ENCODE results near the gene LASP1. TPM values are rescaled to one million over a fixed set of nuclear protein-coding genes. Genes with fewer than 3 reads are reported as not detected.

LASP1 gene
- total and polyA plus RNA-seq, 2 donors (not counting 3 experiments of a cell fraction or from before 2014, with no cell fraction given): 214 to 242 TPM

GRCh38 chr17:38848939-38849605 lies 20.8 kb upstream of the LASP1 start:
- H3K4me2 ChIP-seq (ENCODE audit: insufficient read depth, low read length): no peak overlapping the region
- no peaks in the 10 kb centered on the region for H3K9me3 ChIP-seq (replicated peaks; ENCODE audit: control insufficient read depth, insufficient read depth, low read length)
- ChIA-PET POLR2A (interaction anchor here (0.9 kb wide), 1 partner anchor 73 kb away, joined by 3 read pairs; no protein-coding TSS in a partner anchor), CTCF (interaction anchor here (1.2 kb wide), 1 partner anchor 20 kb away, joined by 4 read pairs; no protein-coding TSS in a partner anchor)
- no peak for FAIRE-seq
- TF ChIP-seq EZH2 (IDR thresholded peaks at IDR 0.05; ENCODE audit: borderline replicate concordance, low read depth, low read length, severe bottlenecking) (no peak), MYC (IDR thresholded peaks at IDR 0.05; ENCODE audit: low read depth, low read length) (no peak), CTCF (IDR thresholded peaks at IDR 0.05; ENCODE audit: extremely low read depth in 1 of 2, insufficient read depth in 1 of 2, low read depth in 1 of 2, low read length in 2 of 2) (no peak), GATA2 (IDR thresholded peaks at IDR 0.05; ENCODE audit: insufficient read depth, insufficient read length, low read depth, low read length) (no peak), JUN (IDR thresholded peaks at IDR 0.05; ENCODE audit: borderline replicate concordance, insufficient read depth, insufficient read length, low read depth) (no peak), POLR2A (IDR thresholded peaks at IDR 0.05; ENCODE audit: low read depth, low read length) (no peak), FOS (IDR thresholded peaks at IDR 0.05; ENCODE audit: borderline replicate concordance, insufficient read depth, low read length) (no peak), MAX (IDR thresholded peaks at IDR 0.05; ENCODE audit: insufficient read depth, insufficient read length) (no peak), POLR2AphosphoS5 (IDR thresholded peaks at IDR 0.05; ENCODE audit: insufficient read depth, low read depth, low read length) (no peak)
- BruUV-seq (replicated peaks): no TSS peak
- H3K27ac ChIP-seq (ENCODE audit: insufficient read depth, low read depth, low read length): no peak overlapping the region
- H3K9ac ChIP-seq (replicated peaks; ENCODE audit: extremely low read depth, insufficient read depth, low read length): no peak overlapping the region
- H3K9me1 ChIP-seq (replicated peaks; ENCODE audit: control insufficient read depth, extremely low read depth, insufficient read depth, low read length): no peaks in the 10 kb centered on the region
- peaks cover 4% of the 10 kb centered on the region for H4K20me1 ChIP-seq (replicated peaks; ENCODE audit: control insufficient read depth, extremely low read depth, insufficient read depth, low read length)
- H2AFZ ChIP-seq (ENCODE audit: low read depth, low read length): no peak overlapping the region
- DNase-seq (ENCODE audit: low read depth, low spot score): no peak
- H3K27me3 ChIP-seq (ENCODE audit: control insufficient read depth in 2 of 2, insufficient read depth in 2 of 2, low read length in 2 of 2): no peaks in the 10 kb centered on the region
- H3K4me3 ChIP-seq (replicated peaks in 1 of 3; ENCODE audit: insufficient read depth in 1 of 3, low read depth in 1 of 3, low read length in 3 of 3): no peak overlapping the region
- H3K4me1 ChIP-seq (ENCODE audit: control insufficient read depth, extremely low read depth, insufficient read depth, low read length): peaks cover 19% of the 10 kb centered on the region
- H3K36me3 ChIP-seq (ENCODE audit: control insufficient read depth in 2 of 2, extremely low read depth in 1 of 2, insufficient read depth in 2 of 2, low read length in 2 of 2): peaks cover 24 to 29% of the 10 kb centered on the region in 2 experiments
- intact Hi-C loops (cut with micrococcal nuclease) (no loop called here), dilution Hi-C loops (cut with MboI; ENCODE audit: extremely low pct_ligation_motif_present, low sequenced_read_pairs) (no loop called here)
- H3K79me2 ChIP-seq (ENCODE audit: control insufficient read depth, insufficient read depth, low read length): peaks cover 42% of the 10 kb centered on the region
